SJCRH30 (cell line): ENCODE results near the gene STOML1. TPM values are rescaled to one million over a fixed set of nuclear protein-coding genes. Genes with fewer than 3 reads are reported as not detected.

Experiments used
- DNase-seq, 2 experiments: peaks; one replicate each; pipeline ENCODE4 v3.0.0-alpha.2; 2015 to 2020
- H3K27ac ChIP-seq: fragments of 250-450 bp; sonication (Bioruptor Pico); 2 replicates; pipeline ENCODE4 v1.5.1; 2020; ENCODE audit warnings: mild to moderate bottlenecking, moderate library complexity
- H3K27me3 ChIP-seq: fragments of 250-450 bp; sonication (Bioruptor Pico); 2 replicates; pipeline ENCODE4 v1.5.1; 2020; ENCODE audit warnings: mild to moderate bottlenecking, moderate library complexity
- H3K36me3 ChIP-seq: fragments of 250-450 bp; sonication (Bioruptor Pico); 2 replicates; pipeline ENCODE4 v1.5.1; 2020; ENCODE audit warnings: mild to moderate bottlenecking, moderate library complexity
- H3K4me1 ChIP-seq: fragments of 250-450 bp; sonication (Bioruptor Pico); 2 replicates; pipeline ENCODE4 v1.5.1; 2020; ENCODE audit warnings: mild to moderate bottlenecking, moderate library complexity
- H3K4me3 ChIP-seq: fragments of 250-450 bp; sonication (Bioruptor Pico); 2 replicates; pipeline ENCODE4 v1.5.1; 2020; ENCODE audit warnings: mild to moderate bottlenecking, moderate library complexity
- H3K9me3 ChIP-seq: fragments of 250-450 bp; sonication (Bioruptor Pico); replicated peaks from 2 replicates; pipeline ENCODE4 v1.5.1; 2020; ENCODE audit warnings: mild to moderate bottlenecking, moderate library complexity
- total RNA-seq: library from RNA; depleted of rRNA; stranded (reverse); fragments of >200 nt; shearing (Covaris generic); gene quantifications from 2 replicates; pipeline ENCODE4 v1.2.3, GENCODE V29; 2014; rRNA removed

Gene STOML1
- total RNA-seq, result 3.0 and 5.1 TPM in 2 replicates

GRCh38 chr15:73991726-73992593, at the start of gene STOML1:
STOML1 (minus strand) TSS chr15:73992295; CDS start chr15:73992223, 72 bp downstream.
- Histone ChIP-seq H3K27ac (no peak within 1 kb of the TSS), H3K4me1 (peaks cover 28% of the 10 kb centered on the region), H3K36me3 (no peaks in the 10 kb centered on the region), H3K4me3 (peak within 1 kb of the TSS; percentile 74), H3K27me3 (no peaks in the 10 kb centered on the region), H3K9me3 (no peaks in the 10 kb centered on the region)
- DNase-seq, result peak; percentile 89 to 93

- Histone ChIP-seq H3K27me3 (no peaks in the 10 kb centered on the region), H3K27ac (peak overlapping the region; percentile 58), H3K4me3 (no peak overlapping the region), H3K36me3 (no peaks in the 10 kb centered on the region), H3K9me3 (no peaks in the 10 kb centered on the region), H3K4me1 (peaks cover 27% of the 10 kb centered on the region)
- peak in 1 of 2 experiments; percentile 46 for DNase-seq
Measured at GRCh38 chr15:74041311-74041756, 49.2 kb upstream of the STOML1 start.

- no peaks in the 10 kb centered on the region for H3K36me3 ChIP-seq
- DNase-seq, result peak; percentile 85 to 87
- no peaks in the 10 kb centered on the region for H3K27me3 ChIP-seq
- peaks cover 27% of the 10 kb centered on the region for H3K4me1 ChIP-seq
- H3K4me3 ChIP-seq, result no peak overlapping the region
- H3K27ac ChIP-seq, result peak overlapping the region; percentile 58
- H3K9me3 ChIP-seq, result no peaks in the 10 kb centered on the region
Measured at GRCh38 chr15:74040109-74040850, 48.2 kb upstream of the STOML1 start.

GRCh38 chr15:74039656-74040010, 47.5 kb upstream of the STOML1 start:
- no peaks in the 10 kb centered on the region for H3K9me3 ChIP-seq
- H3K4me1 ChIP-seq, result peaks cover 29% of the 10 kb centered on the region
- H3K27me3 ChIP-seq, result no peaks in the 10 kb centered on the region
- H3K36me3 ChIP-seq, result peaks cover 2% of the 10 kb centered on the region; the same call in 1 of the 2 replicates
- H3K27ac ChIP-seq, result no peak overlapping the region
- no peak overlapping the region for H3K4me3 ChIP-seq
- DNase-seq, result no peak

GRCh38 chr15:74038707-74039655, 46.9 kb upstream of the STOML1 start:
- no peak for DNase-seq
- H3K27me3 ChIP-seq, result no peaks in the 10 kb centered on the region
- peaks cover 30% of the 10 kb centered on the region for H3K4me1 ChIP-seq
- H3K4me3 ChIP-seq, result no peak overlapping the region
- no peaks in the 10 kb centered on the region for H3K9me3 ChIP-seq
- H3K27ac ChIP-seq, result no peak overlapping the region
- peaks cover 3% of the 10 kb centered on the region; the same call in 1 of the 2 replicates for H3K36me3 ChIP-seq

- peaks cover 3% of the 10 kb centered on the region; the same call in 1 of the 2 replicates for H3K36me3 ChIP-seq
- H3K27me3 ChIP-seq, result no peaks in the 10 kb centered on the region
- peak in 1 of 2 experiments; percentile 26 for DNase-seq
- H3K9me3 ChIP-seq, result no peaks in the 10 kb centered on the region
- H3K4me3 ChIP-seq, result no peak overlapping the region
- no peak overlapping the region for H3K27ac ChIP-seq
- peaks cover 30% of the 10 kb centered on the region for H3K4me1 ChIP-seq
Measured at GRCh38 chr15:74037171-74038117, 45.3 kb upstream of the STOML1 start.

GRCh38 chr15:74036271-74037170, 44.4 kb upstream of the STOML1 start:
- H3K9me3 ChIP-seq, result no peaks in the 10 kb centered on the region
- no peaks in the 10 kb centered on the region for H3K27me3 ChIP-seq
- H3K27ac ChIP-seq, result no peak overlapping the region
- peak; percentile 47 to 67 for DNase-seq
- peaks cover 3% of the 10 kb centered on the region; the same call in 1 of the 2 replicates for H3K36me3 ChIP-seq
- no peak overlapping the region for H3K4me3 ChIP-seq
- peaks cover 25% of the 10 kb centered on the region for H3K4me1 ChIP-seq

- peaks cover 3% of the 10 kb centered on the region; the same call in 1 of the 2 replicates for H3K36me3 ChIP-seq
- H3K27ac ChIP-seq, result no peak overlapping the region
- H3K27me3 ChIP-seq, result no peaks in the 10 kb centered on the region
- peak in 1 of 2 experiments; percentile 43 for DNase-seq
- H3K4me3 ChIP-seq, result no peak overlapping the region
- no peaks in the 10 kb centered on the region for H3K9me3 ChIP-seq
- H3K4me1 ChIP-seq, result peaks cover 15% of the 10 kb centered on the region
Measured at GRCh38 chr15:74035121-74036017, 43.3 kb upstream of the STOML1 start.

- H3K36me3 ChIP-seq, result peaks cover 3% of the 10 kb centered on the region; the same call in 1 of the 2 replicates
Measured at GRCh38 chr15:74034206-74034755, 42.2 kb upstream of the STOML1 start.

GRCh38 chr15:74032606-74033561, 40.8 kb upstream of the STOML1 start:
- Histone ChIP-seq H3K9me3 (no peaks in the 10 kb centered on the region), H3K36me3 (peaks cover 3% of the 10 kb centered on the region; the same call in 1 of the 2 replicates), H3K27me3 (no peaks in the 10 kb centered on the region)

More at GRCh38 chr15:74034206-74034755, 42.2 kb upstream of the STOML1 start:
- Histone ChIP-seq H3K4me1 (peaks cover 8% of the 10 kb centered on the region; the same call in 1 of the 2 replicates), H3K27ac (no peak overlapping the region), H3K9me3 (no peaks in the 10 kb centered on the region), H3K27me3 (no peaks in the 10 kb centered on the region), H3K4me3 (no peak overlapping the region)
- no peak for DNase-seq

More at GRCh38 chr15:74032606-74033561, 40.8 kb upstream of the STOML1 start:
- DNase-seq, result no peak
- no peak overlapping the region for H3K27ac ChIP-seq
- H3K4me3 ChIP-seq, result no peak overlapping the region
- peaks cover 8% of the 10 kb centered on the region; the same call in 1 of the 2 replicates for H3K4me1 ChIP-seq
